ENCODE data around the gene ASIC2. TPM values are rescaled to one million over a fixed set of nuclear protein-coding genes. Genes with fewer than 3 reads are reported as not detected.

ASIC2 gene
- total RNA-seq, 1 donor from 2014 or later = 0.36 TPM

DNA sequence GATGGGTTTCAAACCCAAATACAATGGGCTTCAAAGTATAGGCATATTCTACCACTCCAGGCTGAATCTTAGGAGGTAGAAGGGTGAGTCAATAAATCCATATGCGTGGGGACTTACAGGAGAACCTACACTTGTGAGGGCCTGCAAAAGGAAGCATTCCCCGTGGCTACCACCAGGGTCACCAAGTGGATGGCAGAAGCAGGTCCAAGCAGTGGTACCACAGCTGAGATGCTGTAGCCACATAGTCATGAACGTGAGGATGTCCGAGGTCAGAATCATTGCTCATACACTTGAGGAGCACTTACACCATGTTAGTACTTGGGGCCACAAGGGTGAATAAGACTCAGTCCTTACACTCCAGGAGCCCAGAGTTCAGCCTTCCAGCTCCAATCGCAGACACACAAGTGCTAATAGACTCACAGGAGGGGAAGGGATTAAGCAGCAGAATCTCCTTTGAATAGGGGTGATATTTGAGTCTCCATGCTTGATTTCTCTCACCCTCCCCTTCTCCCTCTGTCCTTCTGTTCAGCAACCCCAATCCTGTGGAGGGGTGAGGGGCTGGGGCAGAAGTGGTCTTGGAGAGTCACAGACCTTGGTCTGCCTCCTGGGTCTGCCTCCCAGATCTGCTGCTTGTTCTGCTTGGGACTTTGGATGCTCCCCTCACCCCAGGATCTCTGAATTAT lies 42.5 kb upstream of the ASIC2 start:
- Histone ChIP-seq H3K9me3 (ENCODE audit: insufficient read depth, low read depth, low read length) (no peaks in the 10 kb centered on the region), H4K20me1 (ENCODE audit: insufficient read depth, low read length) (no peaks in the 10 kb centered on the region), H3K4me1 (ENCODE audit: insufficient read depth, low read length) (no peaks in the 10 kb centered on the region), H3K36me3 (ENCODE audit: insufficient read depth, low read length) (no peaks in the 10 kb centered on the region), H3K27me3 (ENCODE audit: insufficient read depth, low read length) (no peaks in the 10 kb centered on the region), H3K9ac (ENCODE audit: low read length) (no peak overlapping the region), H3K79me2 (ENCODE audit: insufficient read depth, low read length) (no peaks in the 10 kb centered on the region), H3K4me3 (ENCODE audit: insufficient read depth, low read depth, low read length) (no peak overlapping the region), H3K4me2 (ENCODE audit: low read length) (no peak overlapping the region), H2AFZ (ENCODE audit: low read depth, low read length) (no peak overlapping the region), H3K27ac (ENCODE audit: low read depth, low read length) (no peak overlapping the region)
- no peak overlapping the region for H3K27ac Mint-ChIP-seq (ENCODE audit: unreplicated experiment)
- TF ChIP-seq, protein P1, sequence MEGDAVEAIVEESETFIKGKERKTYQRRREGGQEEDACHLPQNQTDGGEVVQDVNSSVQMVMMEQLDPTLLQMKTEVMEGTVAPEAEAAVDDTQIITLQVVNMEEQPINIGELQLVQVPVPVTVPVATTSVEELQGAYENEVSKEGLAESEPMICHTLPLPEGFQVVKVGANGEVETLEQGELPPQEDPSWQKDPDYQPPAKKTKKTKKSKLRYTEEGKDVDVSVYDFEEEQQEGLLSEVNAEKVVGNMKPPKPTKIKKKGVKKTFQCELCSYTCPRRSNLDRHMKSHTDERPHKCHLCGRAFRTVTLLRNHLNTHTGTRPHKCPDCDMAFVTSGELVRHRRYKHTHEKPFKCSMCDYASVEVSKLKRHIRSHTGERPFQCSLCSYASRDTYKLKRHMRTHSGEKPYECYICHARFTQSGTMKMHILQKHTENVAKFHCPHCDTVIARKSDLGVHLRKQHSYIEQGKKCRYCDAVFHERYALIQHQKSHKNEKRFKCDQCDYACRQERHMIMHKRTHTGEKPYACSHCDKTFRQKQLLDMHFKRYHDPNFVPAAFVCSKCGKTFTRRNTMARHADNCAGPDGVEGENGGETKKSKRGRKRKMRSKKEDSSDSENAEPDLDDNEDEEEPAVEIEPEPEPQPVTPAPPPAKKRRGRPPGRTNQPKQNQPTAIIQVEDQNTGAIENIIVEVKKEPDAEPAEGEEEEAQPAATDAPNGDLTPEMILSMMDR (IDR thresholded peaks at IDR 0.05; ENCODE audit: insufficient read depth, low read depth, low read length) = no peak
- no peak for TF ChIP-seq EZH2 (IDR thresholded peaks at IDR 0.05; ENCODE audit: insufficient read depth, low read length)
- DNase-seq (ENCODE audit: low read depth) = no peak
- no peaks in the 10 kb centered on the region for H3K36me3 Mint-ChIP-seq (ENCODE audit: low read depth, unreplicated experiment)
- peaks cover 3% of the 10 kb centered on the region for H3K9me3 Mint-ChIP-seq (ENCODE audit: unreplicated experiment)
- H3K4me1 Mint-ChIP-seq (ENCODE audit: low read depth, unreplicated experiment) = no peaks in the 10 kb centered on the region
- no peak for FAIRE-seq
- peaks cover 46% of the 10 kb centered on the region for H3K27me3 Mint-ChIP-seq (ENCODE audit: low read depth, unreplicated experiment)
- no peak overlapping the region for H3K4me3 Mint-ChIP-seq (ENCODE audit: unreplicated experiment)

DNA sequence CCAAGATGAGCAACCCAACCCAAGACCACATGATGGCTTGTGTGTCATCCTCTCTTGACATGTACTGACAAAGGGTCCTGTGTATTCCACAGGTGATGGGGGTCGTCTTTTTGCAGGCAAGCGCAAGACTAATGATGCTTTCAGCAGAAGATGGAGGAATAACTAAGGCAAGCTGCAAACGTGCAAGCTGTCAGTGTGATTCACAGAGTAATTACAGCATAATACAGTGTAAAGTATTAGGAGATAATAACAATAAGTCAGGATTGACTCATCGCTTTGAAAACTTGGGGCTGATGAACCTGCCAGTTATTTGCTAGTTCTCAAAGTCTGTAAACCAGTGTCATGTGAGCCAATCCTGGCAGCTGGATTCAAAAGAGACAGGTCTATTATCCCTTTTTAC lies 41.6 kb upstream of the ASIC2 start:
- DNase-seq (ENCODE audit: low read depth) (no peak), FAIRE-seq (no peak)
- Histone ChIP-seq H4K20me1 (ENCODE audit: insufficient read depth, low read length) (no peaks in the 10 kb centered on the region), H2AFZ (ENCODE audit: low read depth, low read length) (no peak overlapping the region), H3K27ac (ENCODE audit: low read depth, low read length) (no peak overlapping the region), H3K4me1 (ENCODE audit: insufficient read depth, low read length) (no peaks in the 10 kb centered on the region), H3K79me2 (ENCODE audit: insufficient read depth, low read length) (no peaks in the 10 kb centered on the region), H3K4me3 (ENCODE audit: insufficient read depth, low read depth, low read length) (no peak overlapping the region), H3K4me2 (ENCODE audit: low read length) (no peak overlapping the region), H3K9me3 (ENCODE audit: insufficient read depth, low read depth, low read length) (peaks cover 3% of the 10 kb centered on the region), H3K9ac (ENCODE audit: low read length) (no peak overlapping the region), H3K36me3 (ENCODE audit: insufficient read depth, low read length) (no peaks in the 10 kb centered on the region), H3K27me3 (ENCODE audit: insufficient read depth, low read length) (no peaks in the 10 kb centered on the region)
- peaks cover 7% of the 10 kb centered on the region for H3K9me3 Mint-ChIP-seq (ENCODE audit: unreplicated experiment)
- no peak overlapping the region for H3K27ac Mint-ChIP-seq (ENCODE audit: unreplicated experiment)
- no peaks in the 10 kb centered on the region for H3K4me1 Mint-ChIP-seq (ENCODE audit: low read depth, unreplicated experiment)
- H3K27me3 Mint-ChIP-seq (ENCODE audit: low read depth, unreplicated experiment) = peaks cover 49% of the 10 kb centered on the region
- no peak overlapping the region for H3K4me3 Mint-ChIP-seq (ENCODE audit: unreplicated experiment)
- no peaks in the 10 kb centered on the region for H3K36me3 Mint-ChIP-seq (ENCODE audit: low read depth, unreplicated experiment)
- TF ChIP-seq EZH2 (IDR thresholded peaks at IDR 0.05; ENCODE audit: insufficient read depth, low read length) = no peak
- TF ChIP-seq, protein P1 (IDR thresholded peaks at IDR 0.05; ENCODE audit: insufficient read depth, low read depth, low read length) = no peak

DNA sequence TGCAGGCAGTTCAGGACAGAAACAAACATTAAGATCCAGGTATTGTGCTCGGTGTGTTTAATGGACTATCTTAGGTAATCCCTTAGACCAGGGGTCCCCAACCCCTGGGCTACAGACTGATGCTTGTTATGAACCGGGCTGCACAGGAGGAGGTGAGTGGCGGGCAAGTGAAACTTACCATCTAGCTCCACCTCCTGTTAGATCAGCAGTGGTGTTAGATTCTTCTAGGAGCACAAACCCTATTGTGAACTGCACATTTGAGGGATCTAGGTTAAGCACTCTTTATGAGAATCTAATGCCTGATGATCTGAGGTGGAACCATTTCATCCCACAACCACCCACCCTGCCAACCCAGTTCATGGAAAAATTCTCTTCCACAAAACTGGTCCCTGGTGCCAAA lies 37.8 kb upstream of the ASIC2 start:
- Mint-ChIP-seq H3K4me1 (ENCODE audit: low read depth, unreplicated experiment) (no peaks in the 10 kb centered on the region), H3K4me3 (ENCODE audit: unreplicated experiment) (no peak overlapping the region), H3K9me3 (ENCODE audit: unreplicated experiment) (peaks cover 14% of the 10 kb centered on the region), H3K27me3 (ENCODE audit: low read depth, unreplicated experiment) (peaks cover 48% of the 10 kb centered on the region), H3K27ac (ENCODE audit: unreplicated experiment) (no peak overlapping the region), H3K36me3 (ENCODE audit: low read depth, unreplicated experiment) (no peaks in the 10 kb centered on the region)
- no peak for DNase-seq (ENCODE audit: low read depth)
- H3K27ac ChIP-seq (ENCODE audit: low read depth, low read length) = no peak overlapping the region
- no peak for TF ChIP-seq EZH2 (IDR thresholded peaks at IDR 0.05; ENCODE audit: insufficient read depth, low read length)
- TF ChIP-seq, protein P1 (IDR thresholded peaks at IDR 0.05; ENCODE audit: insufficient read depth, low read depth, low read length) = no peak
- H2AFZ ChIP-seq (ENCODE audit: low read depth, low read length) = no peak overlapping the region
- H3K9ac ChIP-seq (ENCODE audit: low read length) = no peak overlapping the region
- H4K20me1 ChIP-seq (ENCODE audit: insufficient read depth, low read length) = no peaks in the 10 kb centered on the region
- H3K9me3 ChIP-seq (ENCODE audit: insufficient read depth, low read depth, low read length) = peaks cover 3% of the 10 kb centered on the region
- H3K36me3 ChIP-seq (ENCODE audit: insufficient read depth, low read length) = no peaks in the 10 kb centered on the region
- H3K4me2 ChIP-seq (ENCODE audit: low read length) = no peak overlapping the region
- no peaks in the 10 kb centered on the region for H3K4me1 ChIP-seq (ENCODE audit: insufficient read depth, low read length)
- FAIRE-seq = no peak
- no peaks in the 10 kb centered on the region for H3K79me2 ChIP-seq (ENCODE audit: insufficient read depth, low read length)
- no peak overlapping the region for H3K4me3 ChIP-seq (ENCODE audit: insufficient read depth, low read depth, low read length)
- no peaks in the 10 kb centered on the region for H3K27me3 ChIP-seq (ENCODE audit: insufficient read depth, low read length)

All from astrocyte (in vitro differentiated cells and primary cell).